Neural progenitor cell (in vitro differentiated cells): ENCODE data around the gene WSCD1.

Source experiments
- EZH2 ChIP-seq: fragments of 200-600 bp; sonication (generic); IDR thresholded peaks from 2 replicates; pipeline ENCODE4 v1.6.1; 2017; ENCODE audit warnings: antibody characterized with exemption, mild to moderate bottlenecking, moderate library complexity
- EZH2phosphoT487 ChIP-seq: fragments of 200-600 bp; sonication (generic); IDR thresholded peaks from 2 replicates; pipeline ENCODE4 v1.6.1; 2017; ENCODE audit warnings: antibody characterized with exemption
- TF ChIP-seq, protein P1 (sequence below): fragments of 200-600 bp; sonication (generic); IDR thresholded peaks from 2 replicates; pipeline ENCODE4 v1.5.1; 2017; ENCODE audit warnings: antibody characterized with exemption, mild to moderate bottlenecking

DNA sequence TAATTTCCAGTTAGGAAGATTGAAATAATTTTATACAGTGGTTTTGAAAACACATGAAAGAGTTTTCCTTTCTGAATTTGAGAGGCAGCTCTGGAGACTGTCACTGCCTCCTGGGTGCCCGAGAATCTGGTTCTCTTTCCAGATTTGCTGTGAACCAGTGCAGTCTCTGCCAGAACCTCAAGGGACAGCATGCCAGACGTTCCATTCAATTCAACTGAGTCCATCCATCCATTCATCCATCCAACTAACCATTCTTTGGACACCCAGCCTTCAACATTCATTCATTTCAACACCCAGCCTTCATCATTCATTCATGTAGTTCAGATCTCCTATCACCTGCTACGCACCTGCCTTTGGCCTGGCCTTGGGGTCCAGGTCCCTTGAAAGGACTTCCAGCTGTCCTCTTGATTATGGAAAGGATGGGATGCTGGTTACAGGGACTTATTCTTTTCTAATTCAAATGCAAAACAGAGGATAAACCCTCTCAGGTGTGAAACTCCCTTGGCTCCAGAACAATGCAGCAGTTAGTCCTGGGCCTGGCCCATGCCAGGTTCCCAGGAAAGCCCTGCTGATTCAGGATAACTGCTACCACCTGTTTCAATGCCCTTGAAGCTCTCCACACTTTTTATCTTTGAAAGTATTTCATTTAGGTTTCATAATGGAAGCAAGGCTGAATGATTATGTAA, 68.7 kb downstream of the WSCD1 start:
- TF ChIP-seq, protein P1, sequence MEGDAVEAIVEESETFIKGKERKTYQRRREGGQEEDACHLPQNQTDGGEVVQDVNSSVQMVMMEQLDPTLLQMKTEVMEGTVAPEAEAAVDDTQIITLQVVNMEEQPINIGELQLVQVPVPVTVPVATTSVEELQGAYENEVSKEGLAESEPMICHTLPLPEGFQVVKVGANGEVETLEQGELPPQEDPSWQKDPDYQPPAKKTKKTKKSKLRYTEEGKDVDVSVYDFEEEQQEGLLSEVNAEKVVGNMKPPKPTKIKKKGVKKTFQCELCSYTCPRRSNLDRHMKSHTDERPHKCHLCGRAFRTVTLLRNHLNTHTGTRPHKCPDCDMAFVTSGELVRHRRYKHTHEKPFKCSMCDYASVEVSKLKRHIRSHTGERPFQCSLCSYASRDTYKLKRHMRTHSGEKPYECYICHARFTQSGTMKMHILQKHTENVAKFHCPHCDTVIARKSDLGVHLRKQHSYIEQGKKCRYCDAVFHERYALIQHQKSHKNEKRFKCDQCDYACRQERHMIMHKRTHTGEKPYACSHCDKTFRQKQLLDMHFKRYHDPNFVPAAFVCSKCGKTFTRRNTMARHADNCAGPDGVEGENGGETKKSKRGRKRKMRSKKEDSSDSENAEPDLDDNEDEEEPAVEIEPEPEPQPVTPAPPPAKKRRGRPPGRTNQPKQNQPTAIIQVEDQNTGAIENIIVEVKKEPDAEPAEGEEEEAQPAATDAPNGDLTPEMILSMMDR, result no peak
- TF ChIP-seq EZH2 (no peak), EZH2phosphoT487 (no peak)
